HepG2 (cell line): ENCODE data around the gene AKIP1. TPM values are rescaled to one million over a fixed set of nuclear protein-coding genes. Genes with fewer than 3 reads are reported as not detected.

Experiments
- ATAC-seq: fragments of 200-7000 bp; cut with Tn5 transposase; 3 replicates; pipeline ENCODE4 v1.9.1; 2020; ENCODE audit warnings: mild to moderate bottlenecking, moderate library complexity
- BruUV-seq: library from RNA; stranded (reverse); fragments of 400-500 nt; replicated peaks from 2 replicates; lab custom pipeline; 2021; lab: Mats Ljungman, UMichigan
- CTCF ChIA-PET: fragments of 300-600 bp; formaldehyde crosslinking; extraction: SDS; loops from one replicate; lab custom pipeline; 2021; ENCODE audit warnings: low total read pairs, inconsistent platforms, low intra/inter-chr PET ratio; lab: Yijun Ruan, JAX
- POLR2A ChIA-PET: fragments of 350-600 bp; sonication (Branson Sonifier 250); formaldehyde crosslinking; loops from one replicate; lab custom pipeline; 2020; ENCODE audit warnings: antibody characterized with exemption, inconsistent platforms; lab: Yijun Ruan, JAX
- DNase-seq: peaks from one replicate; pipeline ENCODE4 v3.0.0-alpha.2; 2015; ENCODE audit warnings: low spot score
- FAIRE-seq: peaks from 3 replicates; lab custom pipeline; 2011; peaks lifted over from hg19 to GRCh38; lab: Jason Lieb, UNC
- H2AFZ ChIP-seq: one replicate; pipeline ENCODE4 v1.6.1; 2011; ENCODE audit warnings: low read length, inconsistent platforms
- H3K27ac ChIP-seq: fragments of 300-600 bp; 3 replicates; pipeline ENCODE4 v1.8.0; 2011; ENCODE audit warnings: mixed run types, mild to moderate bottlenecking, mixed read lengths, low read length, inconsistent platforms; ENCODE audit not compliant: insufficient read depth; ENCODE audit errors: extremely low read length
- H3K27me3 ChIP-seq, 2 experiments: fragments of 200-600 bp in 1 of 2; 2 replicates in 1 of 2; 3 replicates in 1 of 2; pipeline versions ENCODE4 v1.6.0 to v1.8.0; 2011; ENCODE audit warnings: low read length in 2 of 2, mild to moderate bottlenecking in 2 of 2, moderate library complexity in 2 of 2, inconsistent platforms in 1 of 2; ENCODE audit not compliant: insufficient read depth in 2 of 2, control insufficient read depth in 1 of 2
- H3K36me3 ChIP-seq, 2 experiments: fragments of 200-600 bp in 1 of 2; replicated peaks in 1 of 2; 2 replicates in 1 of 2; 3 replicates in 1 of 2; pipeline versions ENCODE4 v1.5.1 to v1.8.0; 2011; ENCODE audit warnings: low read length in 2 of 2, inconsistent platforms in 1 of 2; ENCODE audit not compliant: insufficient read depth in 2 of 2, control insufficient read depth in 1 of 2
- H3K4me1 ChIP-seq: 2 replicates; pipeline ENCODE4 v1.5.1; 2012; ENCODE audit warnings: low read length, inconsistent platforms; ENCODE audit not compliant: insufficient read depth
- H3K4me2 ChIP-seq: 2 replicates; pipeline ENCODE4 v1.6.0; 2011; ENCODE audit warnings: low read depth, low read length, inconsistent platforms
- H3K4me3 ChIP-seq, 3 experiments: fragments of 200-600 bp in 1 of 3; sonication (generic), shearing (Covaris generic) in 1 of 3; replicated peaks in 1 of 3; 2 replicates each; pipeline ENCODE4 v1.5.1; 2011 to 2016; ENCODE audit warnings: low read length in 3 of 3, inconsistent platforms in 2 of 3, low read depth in 2 of 3, mild to moderate bottlenecking in 2 of 3, control low read depth in 1 of 3, mixed read lengths in 1 of 3; ENCODE audit not compliant: insufficient read depth in 1 of 3
- H3K79me2 ChIP-seq: one replicate; pipeline ENCODE4 v1.6.1; 2011; ENCODE audit warnings: low read length, inconsistent platforms; ENCODE audit not compliant: insufficient read depth
- H3K9ac ChIP-seq: 2 replicates; pipeline ENCODE4 v1.6.0; 2011; ENCODE audit warnings: mild to moderate bottlenecking, low read depth, low read length, inconsistent platforms; ENCODE audit not compliant: insufficient read depth
- H3K9me3 ChIP-seq: 2 replicates; pipeline ENCODE4 v1.5.1; 2012; ENCODE audit warnings: mild to moderate bottlenecking, low read length
- H4K20me1 ChIP-seq: 2 replicates; pipeline ENCODE4 v1.6.0; 2011; ENCODE audit warnings: inconsistent platforms, mild to moderate bottlenecking, low read length, moderate library complexity; ENCODE audit not compliant: insufficient read depth
- CTCF ChIP-seq: sonication (generic); formaldehyde crosslinking; IDR thresholded peaks from 2 replicates; pipeline ENCODE4 v1.5.0; 2020; ENCODE audit warnings: mild to moderate bottlenecking, missing genetic modification reagents, moderate library complexity
- ELF1 ChIP-seq: sonication (generic); formaldehyde crosslinking; IDR thresholded peaks from 2 replicates; pipeline ENCODE4 v1.4.0; 2020; ENCODE audit warnings: missing genetic modification reagents
- FOXK1 ChIP-seq: sonication (generic); formaldehyde crosslinking; IDR thresholded peaks from 2 replicates; pipeline ENCODE4 v1.4.0; 2020; ENCODE audit warnings: low read depth, missing genetic modification reagents, borderline replicate concordance
- SRY ChIP-seq: sonication (generic); formaldehyde crosslinking; IDR thresholded peaks from 2 replicates; pipeline ENCODE4 v1.8.0; 2022; ENCODE audit warnings: mild to moderate bottlenecking, missing genetic modification reagents
- ZNF263 ChIP-seq: sonication (generic); formaldehyde crosslinking; IDR thresholded peaks from 2 replicates; pipeline ENCODE4 v1.4.0; 2020; ENCODE audit warnings: missing genetic modification reagents
- ZNF281 ChIP-seq: sonication (generic); formaldehyde crosslinking; IDR thresholded peaks from 2 replicates; pipeline ENCODE4 v1.4.0; 2020; ENCODE audit warnings: missing genetic modification reagents, borderline replicate concordance
- ZNF558 ChIP-seq: sonication (generic); formaldehyde crosslinking; IDR thresholded peaks from 2 replicates; pipeline ENCODE4 v1.9.0; 2022; ENCODE audit warnings: mild to moderate bottlenecking, missing genetic modification reagents, borderline replicate concordance
- ZNF607 ChIP-seq: sonication (generic); formaldehyde crosslinking; IDR thresholded peaks from 2 replicates; pipeline ENCODE4 v1.5.1; 2020; ENCODE audit warnings: missing genetic modification reagents, mild to moderate bottlenecking, borderline replicate concordance
- WGBS: methylation state at CpG from one replicate; pipeline ENCODE4 v1.1.6; 2017; ENCODE audit warnings: low lambda C conversion rate; 5-methylcytosine and 5-hydroxymethylcytosine counted together
- in situ Hi-C: cut with HindIII; loops from 2 replicates; pipeline ENCODE4 v1.10.0; 2017; ENCODE audit warnings: low pct_unique_long_range_greater_than_20kb; ENCODE audit not compliant: extremely low pct_ligation_motif_present
- intact Hi-C: fragments of 100-400 bp; cut with micrococcal nuclease; formaldehyde crosslinking; loops from one replicate; pipeline ENCODE4 v1.10.0; 2022; ENCODE audit not compliant: unreplicated experiment
- polyA plus RNA-seq, 8 experiments: library from polyadenylated mRNA; depleted of rRNA in 3 of 8; stranded (reverse) in 7 of 8; unstranded in 1 of 8; fragments of >200 nt; fragmentation: Illumina TruSeq in 4 of 8; extraction: Trizol in 4 of 8; gene quantifications; 2 replicates each; pipeline versions ENCODE4 v1.2.1 to v1.2.3, GENCODE V29; 2011 to 2016; ENCODE audit warnings: low read depth in 4 of 8, missing spikeins in 1 of 8, mixed read lengths in 1 of 8; ENCODE audit not compliant: insufficient read depth in 1 of 8
- total RNA-seq, 5 experiments: library from RNA; depleted of rRNA; stranded (reverse); fragments of >200 nt; fragmentation: Illumina TruSeq; extraction: Trizol; gene quantifications; 2 replicates each; pipeline ENCODE4 v1.2.3, GENCODE V29; 2016; ENCODE audit warnings: low read depth in 1 of 5
- TF ChIP-seq, protein P1 (sequence below): sonication (generic); formaldehyde crosslinking; IDR thresholded peaks from 2 replicates; pipeline ENCODE4 v1.5.1; 2020; ENCODE audit warnings: mild to moderate bottlenecking, missing genetic modification reagents, moderate library complexity
- TF ChIP-seq, protein P2 (sequence below): sonication (generic); formaldehyde crosslinking; conservative IDR thresholded peaks from 2 replicates; pipeline ENCODE4 v1.8.1; 2023; ENCODE audit warnings: missing genetic modification reagents

The AKIP1 gene
- total and polyA plus RNA-seq, 2 of the 13 experiments (the other 11 are each of a cell fraction or from before 2014, with no cell fraction given), result 10.0 to 20.3 TPM

GRCh38 chr11:8964324-8965320 lies 53.6 kb downstream of the AKIP1 start, which contains the start of gene TMEM9B (continued):
- TF ChIP-seq, protein P1, sequence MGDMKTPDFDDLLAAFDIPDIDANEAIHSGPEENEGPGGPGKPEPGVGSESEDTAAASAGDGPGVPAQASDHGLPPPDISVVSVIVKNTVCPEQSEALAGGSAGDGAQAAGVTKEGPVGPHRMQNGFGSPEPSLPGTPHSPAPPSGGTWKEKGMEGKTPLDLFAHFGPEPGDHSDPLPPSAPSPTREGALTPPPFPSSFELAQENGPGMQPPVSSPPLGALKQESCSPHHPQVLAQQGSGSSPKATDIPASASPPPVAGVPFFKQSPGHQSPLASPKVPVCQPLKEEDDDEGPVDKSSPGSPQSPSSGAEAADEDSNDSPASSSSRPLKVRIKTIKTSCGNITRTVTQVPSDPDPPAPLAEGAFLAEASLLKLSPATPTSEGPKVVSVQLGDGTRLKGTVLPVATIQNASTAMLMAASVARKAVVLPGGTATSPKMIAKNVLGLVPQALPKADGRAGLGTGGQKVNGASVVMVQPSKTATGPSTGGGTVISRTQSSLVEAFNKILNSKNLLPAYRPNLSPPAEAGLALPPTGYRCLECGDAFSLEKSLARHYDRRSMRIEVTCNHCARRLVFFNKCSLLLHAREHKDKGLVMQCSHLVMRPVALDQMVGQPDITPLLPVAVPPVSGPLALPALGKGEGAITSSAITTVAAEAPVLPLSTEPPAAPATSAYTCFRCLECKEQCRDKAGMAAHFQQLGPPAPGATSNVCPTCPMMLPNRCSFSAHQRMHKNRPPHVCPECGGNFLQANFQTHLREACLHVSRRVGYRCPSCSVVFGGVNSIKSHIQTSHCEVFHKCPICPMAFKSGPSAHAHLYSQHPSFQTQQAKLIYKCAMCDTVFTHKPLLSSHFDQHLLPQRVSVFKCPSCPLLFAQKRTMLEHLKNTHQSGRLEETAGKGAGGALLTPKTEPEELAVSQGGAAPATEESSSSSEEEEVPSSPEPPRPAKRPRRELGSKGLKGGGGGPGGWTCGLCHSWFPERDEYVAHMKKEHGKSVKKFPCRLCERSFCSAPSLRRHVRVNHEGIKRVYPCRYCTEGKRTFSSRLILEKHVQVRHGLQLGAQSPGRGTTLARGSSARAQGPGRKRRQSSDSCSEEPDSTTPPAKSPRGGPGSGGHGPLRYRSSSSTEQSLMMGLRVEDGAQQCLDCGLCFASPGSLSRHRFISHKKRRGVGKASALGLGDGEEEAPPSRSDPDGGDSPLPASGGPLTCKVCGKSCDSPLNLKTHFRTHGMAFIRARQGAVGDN, result peak; percentile 92
- peak; percentile 64; the same call in 1 of the 2 replicates for TF ChIP-seq ZNF607 (CRISPR knock-in tag)
- peak; percentile 94 for TF ChIP-seq ELF1 (CRISPR knock-in tag)
- TF ChIP-seq FOXK1 (CRISPR knock-in tag), result peak; percentile 61; the same call in 1 of the 2 replicates
- TF ChIP-seq ZNF558 (CRISPR knock-in tag), result peak; percentile 77; the same call in 1 of the 2 replicates
- peak; percentile 43 for TF ChIP-seq ZNF263 (CRISPR knock-in tag)

- Histone ChIP-seq H3K4me1 (peaks cover 19% of the 10 kb centered on the region), H3K9ac (no peak overlapping the region), H3K27ac (no peak overlapping the region), H4K20me1 (no peaks in the 10 kb centered on the region), H3K79me2 (peaks cover 9% of the 10 kb centered on the region), H3K4me2 (no peak overlapping the region), H3K27me3 (no peaks in the 10 kb centered on the region), H3K4me3 (no peak overlapping the region), H3K9me3 (no peaks in the 10 kb centered on the region), H3K36me3 (no peaks in the 10 kb centered on the region), H2AFZ (no peak overlapping the region)
- in situ Hi-C loops (loop anchor here (25.0 kb wide), 1 partner anchor 280 kb away; the partner anchor contains the start of genes RPL27A and TRIM66), intact Hi-C loops (no loop called here)
- no peak for FAIRE-seq
- BruUV-seq, result no TSS peak
- ATAC-seq, result no peak
- no peak for DNase-seq
- ChIA-PET CTCF (no interaction called here), POLR2A (no interaction called here)
- WGBS, result 97% methylated on average over 8 of the region's 8 CpGs
- TF ChIP-seq SRY (CRISPR knock-in tag), result no peak
- no peak for TF ChIP-seq ZNF281 (CRISPR knock-in tag)
- no peak for TF ChIP-seq CTCF (CRISPR knock-in tag)
- TF ChIP-seq, protein P2, sequence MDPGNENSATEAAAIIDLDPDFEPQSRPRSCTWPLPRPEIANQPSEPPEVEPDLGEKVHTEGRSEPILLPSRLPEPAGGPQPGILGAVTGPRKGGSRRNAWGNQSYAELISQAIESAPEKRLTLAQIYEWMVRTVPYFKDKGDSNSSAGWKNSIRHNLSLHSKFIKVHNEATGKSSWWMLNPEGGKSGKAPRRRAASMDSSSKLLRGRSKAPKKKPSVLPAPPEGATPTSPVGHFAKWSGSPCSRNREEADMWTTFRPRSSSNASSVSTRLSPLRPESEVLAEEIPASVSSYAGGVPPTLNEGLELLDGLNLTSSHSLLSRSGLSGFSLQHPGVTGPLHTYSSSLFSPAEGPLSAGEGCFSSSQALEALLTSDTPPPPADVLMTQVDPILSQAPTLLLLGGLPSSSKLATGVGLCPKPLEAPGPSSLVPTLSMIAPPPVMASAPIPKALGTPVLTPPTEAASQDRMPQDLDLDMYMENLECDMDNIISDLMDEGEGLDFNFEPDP, result no peak
Observed at GRCh38 chr11:8967184-8967583, 56.2 kb downstream of the AKIP1 start.
